22Rv1 (cell line): ENCODE data around the gene ATG101.

Experiments
- ZFX ChIP-seq: fragments of 450-650 bp; IDR thresholded peaks from 2 replicates; pipeline ENCODE4 v1.6.1; 2017; ENCODE audit warnings: antibody characterized with exemption, borderline replicate concordance
- TF ChIP-seq, protein P1 (sequence below): fragments of 450-650 bp; IDR thresholded peaks from 2 replicates; pipeline ENCODE4 v1.5.1; 2017; ENCODE audit warnings: mild to moderate bottlenecking

DNA sequence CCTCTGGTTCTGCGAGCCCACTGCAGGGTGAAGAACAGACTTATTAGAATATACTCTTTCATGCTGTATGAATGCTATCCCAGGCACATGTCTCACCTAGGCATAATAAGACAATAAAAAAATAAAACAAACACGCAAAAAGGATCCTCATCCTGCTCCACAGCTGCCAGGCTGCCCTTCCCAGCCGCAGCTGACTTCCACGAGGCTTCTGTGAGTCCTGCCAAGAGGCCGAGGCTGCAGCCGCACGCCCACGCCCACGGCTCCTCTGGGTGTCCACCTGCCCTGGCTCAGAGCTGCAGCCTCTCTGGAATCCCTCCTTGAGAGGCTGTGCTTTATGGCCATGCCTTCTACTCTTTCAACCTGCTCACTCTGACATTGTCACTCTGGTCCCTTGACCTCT, 16.6 kb downstream of the ATG101 start:
- TF ChIP-seq, protein P1, sequence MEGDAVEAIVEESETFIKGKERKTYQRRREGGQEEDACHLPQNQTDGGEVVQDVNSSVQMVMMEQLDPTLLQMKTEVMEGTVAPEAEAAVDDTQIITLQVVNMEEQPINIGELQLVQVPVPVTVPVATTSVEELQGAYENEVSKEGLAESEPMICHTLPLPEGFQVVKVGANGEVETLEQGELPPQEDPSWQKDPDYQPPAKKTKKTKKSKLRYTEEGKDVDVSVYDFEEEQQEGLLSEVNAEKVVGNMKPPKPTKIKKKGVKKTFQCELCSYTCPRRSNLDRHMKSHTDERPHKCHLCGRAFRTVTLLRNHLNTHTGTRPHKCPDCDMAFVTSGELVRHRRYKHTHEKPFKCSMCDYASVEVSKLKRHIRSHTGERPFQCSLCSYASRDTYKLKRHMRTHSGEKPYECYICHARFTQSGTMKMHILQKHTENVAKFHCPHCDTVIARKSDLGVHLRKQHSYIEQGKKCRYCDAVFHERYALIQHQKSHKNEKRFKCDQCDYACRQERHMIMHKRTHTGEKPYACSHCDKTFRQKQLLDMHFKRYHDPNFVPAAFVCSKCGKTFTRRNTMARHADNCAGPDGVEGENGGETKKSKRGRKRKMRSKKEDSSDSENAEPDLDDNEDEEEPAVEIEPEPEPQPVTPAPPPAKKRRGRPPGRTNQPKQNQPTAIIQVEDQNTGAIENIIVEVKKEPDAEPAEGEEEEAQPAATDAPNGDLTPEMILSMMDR, result no peak
- TF ChIP-seq ZFX, result no peak
